ENCODE data around the gene LRFN5. TPM values are rescaled to one million over a fixed set of nuclear protein-coding genes. Genes with fewer than 3 reads are reported as not detected.

Gene LRFN5
- total and polyA plus RNA-seq, 10 of the 15 experiments (the other 5 are each of a cell fraction or from before 2014, with no cell fraction given) = 0.06 to 1.2 TPM; not detected in 8

- no peak for TF ChIP-seq HCFC1 (IDR thresholded peaks at IDR 0.05; ENCODE audit: low read length)
These were observed 203.7 kb downstream of the LRFN5 start (continued) for GRCh38 chr14:41810362-41810761.

GRCh38 chr14:41817626-41818025, 210.9 kb downstream of the LRFN5 start:
- Histone ChIP-seq H3K4me2 (ENCODE audit: control insufficient read depth, insufficient read depth) (no peak overlapping the region), H3K27me3 (replicated peaks in 1 of 2; ENCODE audit: control insufficient read depth in 2 of 2, insufficient read depth in 2 of 2, low read length in 1 of 2) (no peaks in the 10 kb centered on the region), H3K79me2 (ENCODE audit: control insufficient read depth, insufficient read depth, low read length) (no peaks in the 10 kb centered on the region), H4K20me1 (ENCODE audit: control insufficient read depth, insufficient read depth) (no peaks in the 10 kb centered on the region), H2AFZ (ENCODE audit: control insufficient read depth, low read depth, low read length) (no peak overlapping the region), H3K27ac (ENCODE audit: control insufficient read depth, insufficient read depth) (no peak overlapping the region), H3K9ac (ENCODE audit: control insufficient read depth, insufficient read depth, low read length) (no peak overlapping the region), H3K4me1 (ENCODE audit: control insufficient read depth, insufficient read depth, low read length) (no peaks in the 10 kb centered on the region), H3K36me3 (ENCODE audit: control insufficient read depth in 2 of 2, insufficient read depth in 2 of 2, low read length in 1 of 2) (no peaks in the 10 kb centered on the region), H3K4me3 (no peak overlapping the region), H3K9me3 (replicated peaks; ENCODE audit: control insufficient read depth, insufficient read depth, low read length) (no peaks in the 10 kb centered on the region)
- intact Hi-C loops (cut with micrococcal nuclease; ENCODE audit: unreplicated experiment) = no loop called here
- BruUV-seq (replicated peaks) = no TSS peak
- TF ChIP-seq NRF1 (conservative IDR thresholded peaks at IDR 0.05; ENCODE audit: low read depth, low read length) (no peak), SP1 (IDR thresholded peaks at IDR 0.05; ENCODE audit: low read depth, low read length) (no peak), MLLT1 (IDR thresholded peaks at IDR 0.05) (no peak), TAF1 (IDR thresholded peaks at IDR 0.05; ENCODE audit: borderline replicate concordance, low read depth, low read length) (no peak), BCL3 (IDR thresholded peaks at IDR 0.05; ENCODE audit: borderline replicate concordance, insufficient read depth, low read depth, low read length, poor library complexity, severe bottlenecking) (no peak), SIN3A (IDR thresholded peaks at IDR 0.05; ENCODE audit: low read depth, low read length) (no peak), SIX5 (IDR thresholded peaks at IDR 0.05; ENCODE audit: low read depth, low read length, severe bottlenecking) (no peak), ZNF622 (IDR thresholded peaks at IDR 0.05) (no peak)
- ChIA-PET POLR2A (no interaction called here), CTCF (no interaction called here), SMC1A (ENCODE audit: uncharacterized antibody, unreplicated experiment) (no interaction called here), RAD21 (ENCODE audit: unreplicated experiment) (no interaction called here)
- 24% methylated on average over 1 of the region's 1 CpG for WGBS (ENCODE audit: insufficient coverage, insufficient replicate concordance, low lambda C conversion rate, missing lambda C conversion rate)
- ATAC-seq = no peak
- FAIRE-seq = no peak
- no peak for DNase-seq (ENCODE audit: low read depth, low spot score)
- in situ Hi-C loops (cut with MboI) = no loop called here

Measured in GM12878 (cell line).